HL-60 (cell line): Measurements from ENCODE around the gene ADIPOR2.
A peak's percentile ranks its signal among the peaks of the same experiment; 100 is the strongest.

ENCODE experiments used
- DNase-seq, 2 experiments: peaks; one replicate each; pipeline ENCODE4 v3.0.0-alpha.2; 2010 to 2020; ENCODE audit warnings: low read depth in 1 of 2, low spot score in 1 of 2
- H3K27ac ChIP-seq: fragments of 250-450 bp; sonication (Bioruptor Pico); replicated peaks from 2 replicates; pipeline ENCODE4 v1.5.1; 2020; ENCODE audit warnings: mild to moderate bottlenecking, moderate library complexity
- H3K27me3 ChIP-seq: fragments of 250-450 bp; sonication (Bioruptor Pico); 2 replicates; pipeline ENCODE4 v1.5.1; 2021; ENCODE audit warnings: mild to moderate bottlenecking, moderate library complexity; ENCODE audit not compliant: insufficient read depth, poor library complexity, severe bottlenecking
- H3K4me3 ChIP-seq: replicated peaks from 2 replicates; pipeline ENCODE4 v1.5.1; 2011; ENCODE audit warnings: mild to moderate bottlenecking, control low read depth, low read length; ENCODE audit not compliant: insufficient read depth
- GABPA ChIP-seq: IDR thresholded peaks from 2 replicates; pipeline ENCODE4 v1.6.1; 2012; ENCODE audit warnings: low read depth
- POLR2AphosphoS5 ChIP-seq: IDR thresholded peaks from 2 replicates; pipeline ENCODE4 v1.6.1; 2012; ENCODE audit warnings: low read depth
- SPI1 ChIP-seq: IDR thresholded peaks from 2 replicates; pipeline ENCODE4 v1.6.1; 2012; ENCODE audit warnings: low read depth, mild to moderate bottlenecking, borderline replicate concordance
- TF ChIP-seq, protein P1 (sequence below): IDR thresholded peaks from one replicate; pipeline ENCODE4 v1.5.1; 2011; ENCODE audit warnings: low read length, control low read depth, inconsistent platforms; ENCODE audit not compliant: insufficient read depth
- TF ChIP-seq, protein P2 (sequence below): IDR thresholded peaks from 2 replicates; pipeline ENCODE4 v1.6.1; 2012; ENCODE audit warnings: low read depth; ENCODE audit not compliant: insufficient replicate concordance

ADIPOR2 gene

DNA sequence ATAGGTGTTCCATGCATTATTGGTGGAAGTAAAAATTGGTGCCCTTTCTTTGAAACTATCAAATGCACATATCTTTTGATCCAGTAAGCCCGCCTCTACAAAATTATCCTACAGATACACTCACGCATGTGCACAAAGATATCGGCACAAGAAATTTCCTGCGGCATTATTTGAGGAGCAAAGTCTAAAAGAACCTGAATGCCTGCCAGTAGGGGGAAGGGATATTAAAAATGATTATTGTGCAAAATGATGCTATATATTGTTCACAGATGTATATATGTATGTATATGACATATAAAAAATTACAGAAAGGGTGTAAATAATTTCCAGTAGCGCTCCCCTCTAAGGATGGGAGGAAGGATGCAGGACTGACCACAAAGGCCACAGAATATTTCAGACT lies 24.7 kb upstream of the ADIPOR2 start:
- no peaks in the 10 kb centered on the region for H3K27me3 ChIP-seq
- TF ChIP-seq, protein P1, sequence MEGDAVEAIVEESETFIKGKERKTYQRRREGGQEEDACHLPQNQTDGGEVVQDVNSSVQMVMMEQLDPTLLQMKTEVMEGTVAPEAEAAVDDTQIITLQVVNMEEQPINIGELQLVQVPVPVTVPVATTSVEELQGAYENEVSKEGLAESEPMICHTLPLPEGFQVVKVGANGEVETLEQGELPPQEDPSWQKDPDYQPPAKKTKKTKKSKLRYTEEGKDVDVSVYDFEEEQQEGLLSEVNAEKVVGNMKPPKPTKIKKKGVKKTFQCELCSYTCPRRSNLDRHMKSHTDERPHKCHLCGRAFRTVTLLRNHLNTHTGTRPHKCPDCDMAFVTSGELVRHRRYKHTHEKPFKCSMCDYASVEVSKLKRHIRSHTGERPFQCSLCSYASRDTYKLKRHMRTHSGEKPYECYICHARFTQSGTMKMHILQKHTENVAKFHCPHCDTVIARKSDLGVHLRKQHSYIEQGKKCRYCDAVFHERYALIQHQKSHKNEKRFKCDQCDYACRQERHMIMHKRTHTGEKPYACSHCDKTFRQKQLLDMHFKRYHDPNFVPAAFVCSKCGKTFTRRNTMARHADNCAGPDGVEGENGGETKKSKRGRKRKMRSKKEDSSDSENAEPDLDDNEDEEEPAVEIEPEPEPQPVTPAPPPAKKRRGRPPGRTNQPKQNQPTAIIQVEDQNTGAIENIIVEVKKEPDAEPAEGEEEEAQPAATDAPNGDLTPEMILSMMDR, result no peak
- TF ChIP-seq POLR2AphosphoS5, result no peak
- TF ChIP-seq GABPA, result no peak
- TF ChIP-seq, protein P2, sequence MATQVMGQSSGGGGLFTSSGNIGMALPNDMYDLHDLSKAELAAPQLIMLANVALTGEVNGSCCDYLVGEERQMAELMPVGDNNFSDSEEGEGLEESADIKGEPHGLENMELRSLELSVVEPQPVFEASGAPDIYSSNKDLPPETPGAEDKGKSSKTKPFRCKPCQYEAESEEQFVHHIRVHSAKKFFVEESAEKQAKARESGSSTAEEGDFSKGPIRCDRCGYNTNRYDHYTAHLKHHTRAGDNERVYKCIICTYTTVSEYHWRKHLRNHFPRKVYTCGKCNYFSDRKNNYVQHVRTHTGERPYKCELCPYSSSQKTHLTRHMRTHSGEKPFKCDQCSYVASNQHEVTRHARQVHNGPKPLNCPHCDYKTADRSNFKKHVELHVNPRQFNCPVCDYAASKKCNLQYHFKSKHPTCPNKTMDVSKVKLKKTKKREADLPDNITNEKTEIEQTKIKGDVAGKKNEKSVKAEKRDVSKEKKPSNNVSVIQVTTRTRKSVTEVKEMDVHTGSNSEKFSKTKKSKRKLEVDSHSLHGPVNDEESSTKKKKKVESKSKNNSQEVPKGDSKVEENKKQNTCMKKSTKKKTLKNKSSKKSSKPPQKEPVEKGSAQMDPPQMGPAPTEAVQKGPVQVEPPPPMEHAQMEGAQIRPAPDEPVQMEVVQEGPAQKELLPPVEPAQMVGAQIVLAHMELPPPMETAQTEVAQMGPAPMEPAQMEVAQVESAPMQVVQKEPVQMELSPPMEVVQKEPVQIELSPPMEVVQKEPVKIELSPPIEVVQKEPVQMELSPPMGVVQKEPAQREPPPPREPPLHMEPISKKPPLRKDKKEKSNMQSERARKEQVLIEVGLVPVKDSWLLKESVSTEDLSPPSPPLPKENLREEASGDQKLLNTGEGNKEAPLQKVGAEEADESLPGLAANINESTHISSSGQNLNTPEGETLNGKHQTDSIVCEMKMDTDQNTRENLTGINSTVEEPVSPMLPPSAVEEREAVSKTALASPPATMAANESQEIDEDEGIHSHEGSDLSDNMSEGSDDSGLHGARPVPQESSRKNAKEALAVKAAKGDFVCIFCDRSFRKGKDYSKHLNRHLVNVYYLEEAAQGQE, result no peak
- no peak for TF ChIP-seq SPI1
- H3K27ac ChIP-seq, result peak overlapping the region; percentile 71
- no peak for DNase-seq
- H3K4me3 ChIP-seq, result no peak overlapping the region

DNA sequence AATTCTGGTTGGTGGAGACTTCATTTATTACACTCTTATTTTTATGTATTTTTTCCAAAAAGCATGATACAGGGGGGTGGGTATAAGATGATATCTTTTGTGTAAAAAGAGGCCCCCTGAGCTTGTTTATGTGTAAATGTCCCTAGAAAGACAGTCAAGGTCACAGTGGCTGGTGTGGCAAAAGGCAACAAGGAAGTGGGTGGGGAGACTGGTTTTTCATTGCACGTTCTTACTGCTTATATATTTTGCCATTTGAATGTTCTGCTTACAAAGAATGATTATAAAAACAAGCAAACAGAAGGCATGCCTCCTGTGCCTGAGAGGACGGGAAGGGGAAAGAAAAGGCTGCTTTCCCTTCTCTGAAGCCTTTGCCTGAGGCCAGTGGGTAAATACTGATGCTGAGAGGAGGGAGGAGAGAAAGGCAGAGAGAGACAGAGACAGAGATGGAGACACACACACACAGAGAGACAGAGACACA lies 24.1 kb upstream of the ADIPOR2 start:
- no peak for TF ChIP-seq POLR2AphosphoS5
- TF ChIP-seq, protein P2, result no peak
- TF ChIP-seq SPI1, result peak; percentile 68; the same call in 1 of the 2 replicates
- Histone ChIP-seq H3K27ac (peak overlapping the region; percentile 71), H3K27me3 (no peaks in the 10 kb centered on the region), H3K4me3 (no peak overlapping the region)
- DNase-seq, result peak in 1 of 2 experiments; percentile 58

DNA sequence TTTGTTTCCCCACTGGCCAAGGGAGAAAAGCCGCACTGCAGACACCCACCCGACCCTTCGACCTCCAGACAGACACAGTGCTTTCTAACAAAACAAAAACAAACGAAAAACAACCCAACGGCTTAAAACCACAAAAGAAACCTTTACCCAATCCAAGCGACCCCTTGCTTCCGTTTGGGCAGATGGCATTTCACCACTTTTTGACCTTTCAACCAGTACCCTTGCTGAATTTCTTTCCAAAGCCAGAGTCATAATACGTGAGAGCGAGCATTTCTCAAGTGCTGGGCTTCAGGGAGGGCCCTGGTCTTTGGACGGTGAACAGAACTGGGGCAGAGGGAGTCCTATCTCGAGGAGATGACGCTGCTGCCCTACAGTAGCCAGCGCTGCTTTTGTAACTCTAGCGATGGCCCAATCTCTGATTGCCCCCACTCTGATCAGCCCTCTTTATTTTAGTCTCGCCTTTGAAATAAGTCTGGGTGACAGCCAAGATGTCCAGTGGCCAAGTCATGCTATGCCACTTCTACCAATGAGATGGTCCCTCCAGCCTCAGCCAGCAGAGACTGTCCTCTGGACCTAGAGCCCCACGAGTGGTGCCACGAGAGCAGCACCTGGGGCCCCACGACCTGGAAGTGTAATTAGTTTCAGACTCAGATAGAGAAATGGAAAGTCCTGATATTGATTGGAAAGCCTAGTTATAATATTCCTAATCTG lies 21.9 kb upstream of the ADIPOR2 start:
- TF ChIP-seq POLR2AphosphoS5 (peak; percentile 69), SPI1 (no peak)
- DNase-seq, result peak; percentile 70 to 74
- H3K27ac ChIP-seq, result peak overlapping the region; percentile 71
- no peak overlapping the region for H3K4me3 ChIP-seq
- no peaks in the 10 kb centered on the region for H3K27me3 ChIP-seq

DNA sequence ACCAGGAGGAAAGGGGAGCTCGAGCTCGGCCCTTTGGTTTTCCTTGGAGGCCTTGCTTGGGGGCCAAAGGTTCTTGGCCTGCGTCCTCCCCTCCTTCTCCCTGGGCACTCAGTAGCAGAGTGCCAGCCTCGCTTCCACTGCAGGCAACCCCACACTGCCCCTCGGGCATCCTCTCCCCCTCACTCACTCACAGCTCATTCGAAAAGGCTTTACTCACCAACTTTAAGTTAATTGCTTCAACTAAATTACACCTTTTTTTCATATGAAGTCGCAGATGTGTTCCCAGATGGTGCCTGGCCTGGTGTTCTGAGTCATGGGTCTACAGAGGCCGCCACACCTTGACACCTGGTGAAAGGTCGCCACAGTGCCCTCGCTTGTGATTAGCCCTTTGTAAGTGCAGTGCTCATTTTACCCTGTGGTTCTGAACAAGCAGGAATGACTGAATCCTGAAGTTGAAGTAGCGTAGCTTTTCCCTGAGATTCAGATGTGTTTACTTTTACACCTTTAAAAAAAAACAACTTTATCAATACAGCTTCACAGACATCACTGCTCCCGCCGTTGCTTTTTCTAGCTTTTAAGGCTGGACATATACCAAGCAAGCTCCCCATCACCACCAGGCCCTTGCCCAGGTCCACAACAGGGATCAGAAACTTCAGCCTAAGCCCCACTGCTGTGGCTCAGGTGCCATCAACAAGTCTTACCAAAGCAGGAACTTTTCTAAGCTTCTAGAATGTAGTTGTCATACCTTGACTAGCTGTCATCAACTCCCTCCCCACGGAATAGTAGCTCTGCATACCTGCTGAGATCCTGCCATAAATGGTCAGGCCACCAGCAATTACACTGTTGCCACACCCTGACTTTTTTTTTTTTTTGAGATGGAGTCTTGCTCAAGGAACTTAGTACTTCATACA lies 20.3 kb upstream of the ADIPOR2 start:
- DNase-seq, result no peak
- TF ChIP-seq SPI1, result no peak
- TF ChIP-seq, protein P2, result no peak
- no peak for TF ChIP-seq GABPA
- no peak for TF ChIP-seq POLR2AphosphoS5
- TF ChIP-seq, protein P1, result no peak
- Histone ChIP-seq H3K4me3 (no peak overlapping the region), H3K27me3 (no peaks in the 10 kb centered on the region), H3K27ac (no peak overlapping the region)
